Gastrocnemius medialis (tissue), 4 donors: ENCODE results near the gene EYS. TPM values are rescaled to one million over a fixed set of nuclear protein-coding genes. Genes with fewer than 3 reads are reported as not detected.

ENCODE experiments used
- ATAC-seq, 2 donors: fragments of 150-250 bp; one replicate each; pipeline ENCODE4 v1.9.1; 2016
- DNase-seq, 2 donors: peaks; one replicate each; pipeline ENCODE4 v3.0.0-alpha.2; 2019
- H3K27ac ChIP-seq, 4 donors: fragments of 200-600 bp; sonication (generic); 1 replicate in 1 of 4; 2 replicates in 3 of 4; pipeline ENCODE4 v1.5.1; 2016 to 2018; ENCODE audit warnings: mild to moderate bottlenecking in 2 of 4, moderate library complexity in 1 of 4
- H3K27me3 ChIP-seq, 3 donors: fragments of 200-600 bp; sonication (generic) in 2 of 3; 1 replicate in 1 of 3; 2 replicates in 2 of 3; pipeline versions ENCODE4 v1.5.1 to v1.6.0; 2016 to 2019; ENCODE audit warnings: mild to moderate bottlenecking in 1 of 3, moderate library complexity in 1 of 3
- H3K36me3 ChIP-seq, 2 donors: fragments of 200-600 bp; sonication (generic) in 1 of 2; one replicate each; pipeline ENCODE4 v1.5.1; 2017 to 2018
- H3K4me1 ChIP-seq, 2 donors: fragments of 200-600 bp; sonication (generic) in 1 of 2; one replicate each; pipeline ENCODE4 v1.5.1; 2016 to 2017; ENCODE audit warnings: mild to moderate bottlenecking in 2 of 2
- H3K4me3 ChIP-seq, 4 donors: fragments of 200-600 bp; sonication (generic) in 3 of 4; 1 replicate in 1 of 4; 2 replicates in 3 of 4; pipeline ENCODE4 v1.5.1; 2016 to 2019; ENCODE audit warnings: mild to moderate bottlenecking in 2 of 4
- H3K9me3 ChIP-seq, 3 donors: fragments of 200-600 bp; sonication (generic) in 2 of 3; 1 replicate in 1 of 3; 2 replicates in 2 of 3; pipeline ENCODE4 v1.5.1; 2016 to 2019
- POLR2A ChIP-seq, 2 donors: fragments of 450-650 bp; IDR thresholded peaks; one replicate each; pipeline ENCODE4 v1.6.1; 2017; ENCODE audit warnings: antibody characterized with exemption in 2 of 2, mild to moderate bottlenecking in 2 of 2, moderate library complexity in 2 of 2
- in situ Hi-C, 4 donors: fragments of 200-750 bp; cut with MboI; loops; one replicate each; pipeline versions ENCODE4 v1.15.0 to v1.8.0; 2017; ENCODE audit warnings: low sequenced_read_pairs in 4 of 4
- intact Hi-C: fragments of 100-400 bp; cut with DNase I; formaldehyde crosslinking; loops from one replicate; pipeline ENCODE4 v1.15.1; 2023; ENCODE audit warnings: low total_unique reads
- total RNA-seq, 4 donors: library from RNA; depleted of rRNA; stranded (reverse); fragments of >200 nt; gene quantifications; one replicate each; pipeline versions ENCODE4 v1.1.0 to v1.2.3, GENCODE V29; 2016
- TF ChIP-seq, protein P1 (sequence below), 5 experiments: fragments of 450-650 bp in 3 of 5; fragments of 200-600 bp in 2 of 5; sonication (generic) in 2 of 5; IDR thresholded peaks in 4 of 5; conservative IDR thresholded peaks in 1 of 5; 1 replicate in 4 of 5; 2 replicates in 1 of 5; pipeline ENCODE4 v1.5.1; 2016 to 2019; ENCODE audit warnings: antibody characterized with exemption in 5 of 5, mild to moderate bottlenecking in 3 of 5, moderate library complexity in 3 of 5

Gene EYS
- total RNA-seq, 4 donors from 2014 or later = 0.20 TPM; not detected in 3

GRCh38 chr6:64023693-64024092 lies 1683.3 kb downstream of the EYS start:
- Histone ChIP-seq H3K36me3 (no peaks in the 10 kb centered on the region), H3K4me3 (no peak overlapping the region), H3K27me3 (no peaks in the 10 kb centered on the region), H3K4me1 (no peaks in the 10 kb centered on the region), H3K9me3 (no peaks in the 10 kb centered on the region), H3K27ac (no peak overlapping the region)
- DNase-seq (no peak), ATAC-seq (no peak)
- TF ChIP-seq POLR2A (IDR thresholded peaks at IDR 0.05) = no peak
- TF ChIP-seq, protein P1, sequence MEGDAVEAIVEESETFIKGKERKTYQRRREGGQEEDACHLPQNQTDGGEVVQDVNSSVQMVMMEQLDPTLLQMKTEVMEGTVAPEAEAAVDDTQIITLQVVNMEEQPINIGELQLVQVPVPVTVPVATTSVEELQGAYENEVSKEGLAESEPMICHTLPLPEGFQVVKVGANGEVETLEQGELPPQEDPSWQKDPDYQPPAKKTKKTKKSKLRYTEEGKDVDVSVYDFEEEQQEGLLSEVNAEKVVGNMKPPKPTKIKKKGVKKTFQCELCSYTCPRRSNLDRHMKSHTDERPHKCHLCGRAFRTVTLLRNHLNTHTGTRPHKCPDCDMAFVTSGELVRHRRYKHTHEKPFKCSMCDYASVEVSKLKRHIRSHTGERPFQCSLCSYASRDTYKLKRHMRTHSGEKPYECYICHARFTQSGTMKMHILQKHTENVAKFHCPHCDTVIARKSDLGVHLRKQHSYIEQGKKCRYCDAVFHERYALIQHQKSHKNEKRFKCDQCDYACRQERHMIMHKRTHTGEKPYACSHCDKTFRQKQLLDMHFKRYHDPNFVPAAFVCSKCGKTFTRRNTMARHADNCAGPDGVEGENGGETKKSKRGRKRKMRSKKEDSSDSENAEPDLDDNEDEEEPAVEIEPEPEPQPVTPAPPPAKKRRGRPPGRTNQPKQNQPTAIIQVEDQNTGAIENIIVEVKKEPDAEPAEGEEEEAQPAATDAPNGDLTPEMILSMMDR (IDR thresholded peaks at IDR 0.05 in 4 of 5, conservative IDR thresholded peaks at IDR 0.05 in 1 of 5) = no peak
- intact Hi-C loops (no loop called here), in situ Hi-C loops (no loop called here)

DNA sequence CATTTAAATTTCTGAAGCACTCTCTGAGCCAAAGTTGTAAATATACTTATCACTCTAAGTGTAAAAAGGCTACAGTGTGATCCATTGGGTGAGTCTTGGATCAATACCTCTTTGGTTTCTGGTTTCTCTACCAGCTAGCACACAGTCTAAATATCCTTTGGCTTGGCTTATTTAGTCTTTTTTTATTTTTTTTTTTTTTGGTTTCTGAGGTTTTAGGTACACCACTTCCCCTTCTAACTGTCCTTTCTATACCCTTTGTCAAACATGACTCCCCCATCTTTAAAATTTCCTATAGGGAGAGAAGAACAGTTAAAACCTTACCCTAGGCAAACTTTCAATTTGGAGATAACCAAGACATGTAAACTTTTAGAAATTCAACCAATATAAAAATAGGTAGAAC lies 1692.4 kb downstream of the EYS start:
- ATAC-seq = no peak
- DNase-seq = no peak
- H3K27ac ChIP-seq = no peak overlapping the region
- H3K4me3 ChIP-seq = no peak overlapping the region
- H3K36me3 ChIP-seq = no peaks in the 10 kb centered on the region
- intact Hi-C loops = no loop called here
- TF ChIP-seq, protein P1 (IDR thresholded peaks at IDR 0.05 in 4 of 5, conservative IDR thresholded peaks at IDR 0.05 in 1 of 5) = no peak
- TF ChIP-seq POLR2A (IDR thresholded peaks at IDR 0.05) = no peak
- in situ Hi-C loops = no loop called here
- H3K27me3 ChIP-seq = no peaks in the 10 kb centered on the region
- H3K4me1 ChIP-seq = no peaks in the 10 kb centered on the region
- no peaks in the 10 kb centered on the region for H3K9me3 ChIP-seq

DNA sequence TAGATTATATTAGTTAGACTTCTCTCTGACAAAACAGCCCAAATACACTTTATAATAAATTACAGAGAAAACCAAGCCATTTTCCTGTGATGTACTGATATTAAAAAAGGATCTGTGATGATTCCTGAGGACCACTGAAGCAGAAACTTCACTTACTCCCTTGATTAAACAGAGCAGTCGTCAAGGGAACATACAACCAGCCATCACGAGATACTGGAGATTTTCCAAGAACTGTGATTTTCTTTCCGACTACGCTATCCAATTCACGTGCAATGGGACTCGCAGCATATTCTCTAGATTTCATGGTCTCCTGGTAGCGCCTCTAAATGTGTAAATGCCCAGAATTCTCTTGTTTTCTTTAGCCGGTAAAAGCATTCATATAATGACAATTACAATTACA lies 1694.0 kb downstream of the EYS start:
- ATAC-seq (no peak), DNase-seq (no peak)
- in situ Hi-C loops (no loop called here), intact Hi-C loops (no loop called here)
- Histone ChIP-seq H3K36me3 (no peaks in the 10 kb centered on the region), H3K4me1 (no peaks in the 10 kb centered on the region), H3K4me3 (no peak overlapping the region), H3K9me3 (no peaks in the 10 kb centered on the region), H3K27me3 (no peaks in the 10 kb centered on the region), H3K27ac (no peak overlapping the region)
- TF ChIP-seq, protein P1 (IDR thresholded peaks at IDR 0.05 in 4 of 5, conservative IDR thresholded peaks at IDR 0.05 in 1 of 5) = no peak
- TF ChIP-seq POLR2A (IDR thresholded peaks at IDR 0.05) = no peak

DNA sequence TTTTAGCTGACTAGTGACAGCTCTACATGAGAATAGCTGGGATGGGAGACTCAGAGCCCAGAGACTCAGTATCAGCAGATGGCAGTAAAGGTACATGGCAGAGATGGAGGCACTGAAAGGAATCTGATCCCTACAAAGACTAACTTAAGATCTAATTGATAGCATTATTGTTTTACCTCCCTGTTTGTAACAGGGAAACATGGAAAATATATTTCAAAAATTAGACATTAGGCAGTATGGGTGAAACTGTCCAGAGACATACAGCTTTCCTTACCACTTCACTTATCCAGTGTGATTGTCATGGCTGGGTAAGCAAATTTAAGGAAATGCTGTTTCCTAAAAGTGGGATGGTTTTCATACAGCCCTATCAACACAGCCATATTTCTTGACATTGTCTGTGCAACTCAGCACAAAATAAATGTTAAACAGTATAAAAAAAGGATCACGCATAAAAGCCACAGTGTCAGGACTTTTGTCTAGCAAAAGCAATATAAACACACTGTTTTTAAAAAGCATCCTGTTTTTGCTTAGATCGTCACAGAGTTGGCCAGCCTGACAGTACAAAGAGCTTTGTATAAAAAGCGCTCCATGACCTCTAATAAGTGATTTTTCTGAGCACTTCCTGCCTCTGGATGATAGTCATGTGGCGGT lies 1694.5 kb downstream of the EYS start:
- intact Hi-C loops (no loop called here), in situ Hi-C loops (no loop called here)
- Histone ChIP-seq H3K27me3 (no peaks in the 10 kb centered on the region), H3K4me1 (no peaks in the 10 kb centered on the region), H3K4me3 (no peak overlapping the region), H3K36me3 (no peaks in the 10 kb centered on the region), H3K27ac (no peak overlapping the region), H3K9me3 (no peaks in the 10 kb centered on the region)
- TF ChIP-seq POLR2A (IDR thresholded peaks at IDR 0.05) = no peak
- no peak for ATAC-seq
- DNase-seq = no peak

- DNase-seq (no peak), ATAC-seq (no peak)
- Histone ChIP-seq H3K36me3 (no peaks in the 10 kb centered on the region), H3K27ac (no peak overlapping the region), H3K4me1 (no peaks in the 10 kb centered on the region), H3K9me3 (no peaks in the 10 kb centered on the region), H3K27me3 (no peaks in the 10 kb centered on the region), H3K4me3 (no peak overlapping the region)
- in situ Hi-C loops = no loop called here
- TF ChIP-seq, protein P1 (IDR thresholded peaks at IDR 0.05 in 4 of 5, conservative IDR thresholded peaks at IDR 0.05 in 1 of 5) = no peak
- no peak for TF ChIP-seq POLR2A (IDR thresholded peaks at IDR 0.05)
- intact Hi-C loops = no loop called here
Observed at GRCh38 chr6:64010666-64011065, 1696.4 kb downstream of the EYS start.
